GM10248 (cell line): ENCODE results near the gene SYNPO2.

Experiments
- CTCF ChIA-PET: fragments of 300-600 bp; sonication (Branson Sonifier 250); formaldehyde crosslinking; extraction: SDS; loops from one replicate; lab custom pipeline; 2021; ENCODE audit warnings: antibody characterized with exemption; lab: Yijun Ruan, JAX
- POLR2A ChIA-PET: fragments of 350-650 bp; sonication (Branson Sonifier 250); formaldehyde crosslinking; extraction: SDS; loops from one replicate; lab custom pipeline; 2020; ENCODE audit warnings: antibody characterized with exemption; lab: Yijun Ruan, JAX
- DNase-seq: peaks from one replicate; pipeline ENCODE4 v3.0.0; 2012; ENCODE audit errors: extremely low spot score
- TF ChIP-seq, protein P1 (sequence below): IDR thresholded peaks from 2 replicates; pipeline ENCODE4 v1.5.1; 2012; ENCODE audit warnings: mild to moderate bottlenecking, low read depth; ENCODE audit errors: extremely low read depth, missing control alignments, control extremely low read depth

Gene SYNPO2

DNA sequence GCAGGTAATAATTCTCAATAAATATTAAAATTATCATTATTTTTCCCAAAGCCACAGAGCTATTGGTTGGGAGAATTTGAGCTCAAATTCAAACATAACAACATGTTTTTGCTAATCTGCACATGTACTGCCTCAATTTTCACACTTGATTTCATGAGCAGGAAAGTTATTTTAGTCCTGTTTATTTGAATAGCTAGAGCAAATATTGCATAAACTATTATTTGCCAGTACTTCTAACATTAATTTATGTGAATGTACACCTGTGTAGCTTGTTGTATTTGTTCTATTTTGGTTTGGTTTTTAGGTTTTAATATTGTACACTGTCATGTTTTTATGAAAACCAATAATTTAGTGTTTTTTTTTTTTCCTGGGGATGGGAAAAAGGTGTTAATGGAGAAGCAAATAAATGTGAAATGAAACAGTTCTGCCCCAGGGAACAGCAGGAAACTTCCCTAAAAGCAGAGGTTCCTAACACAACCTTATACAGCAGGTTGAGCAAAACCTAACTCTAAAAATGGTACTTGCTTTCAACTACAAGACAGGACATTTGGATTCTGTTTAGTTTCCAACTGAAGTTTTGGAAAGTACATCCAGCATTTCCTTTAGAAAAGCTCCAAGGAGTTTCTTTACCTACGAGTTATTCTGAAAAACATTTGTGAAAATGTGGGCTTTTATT lies 99.4 kb downstream of the SYNPO2 start:
- DNase-seq, result no peak
- POLR2A ChIA-PET, result no interaction called here
- TF ChIP-seq, protein P1, sequence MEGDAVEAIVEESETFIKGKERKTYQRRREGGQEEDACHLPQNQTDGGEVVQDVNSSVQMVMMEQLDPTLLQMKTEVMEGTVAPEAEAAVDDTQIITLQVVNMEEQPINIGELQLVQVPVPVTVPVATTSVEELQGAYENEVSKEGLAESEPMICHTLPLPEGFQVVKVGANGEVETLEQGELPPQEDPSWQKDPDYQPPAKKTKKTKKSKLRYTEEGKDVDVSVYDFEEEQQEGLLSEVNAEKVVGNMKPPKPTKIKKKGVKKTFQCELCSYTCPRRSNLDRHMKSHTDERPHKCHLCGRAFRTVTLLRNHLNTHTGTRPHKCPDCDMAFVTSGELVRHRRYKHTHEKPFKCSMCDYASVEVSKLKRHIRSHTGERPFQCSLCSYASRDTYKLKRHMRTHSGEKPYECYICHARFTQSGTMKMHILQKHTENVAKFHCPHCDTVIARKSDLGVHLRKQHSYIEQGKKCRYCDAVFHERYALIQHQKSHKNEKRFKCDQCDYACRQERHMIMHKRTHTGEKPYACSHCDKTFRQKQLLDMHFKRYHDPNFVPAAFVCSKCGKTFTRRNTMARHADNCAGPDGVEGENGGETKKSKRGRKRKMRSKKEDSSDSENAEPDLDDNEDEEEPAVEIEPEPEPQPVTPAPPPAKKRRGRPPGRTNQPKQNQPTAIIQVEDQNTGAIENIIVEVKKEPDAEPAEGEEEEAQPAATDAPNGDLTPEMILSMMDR, result no peak
- CTCF ChIA-PET, result interaction anchor here (1.1 to 1.7 kb wide), 3 partner anchors 18 to 641 kb away, joined by 3 read pairs; no protein-coding TSS in a partner anchor

DNA sequence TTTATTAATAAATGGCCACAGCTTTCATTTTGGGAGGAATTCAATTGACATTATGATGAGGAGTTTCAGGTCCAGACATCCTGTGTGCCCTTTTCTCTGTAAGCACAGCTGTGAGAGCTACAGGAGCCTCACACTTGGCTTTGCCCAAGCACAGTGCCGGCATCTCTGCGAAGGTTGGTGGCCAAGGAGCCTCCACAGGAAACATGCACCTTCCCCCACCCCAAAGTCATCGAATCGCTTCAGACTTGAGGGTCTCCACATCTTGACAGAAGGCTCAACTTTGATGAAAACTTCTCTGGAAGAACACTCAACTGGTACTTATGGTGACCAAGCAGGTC lies 100.0 kb downstream of the SYNPO2 start:
- TF ChIP-seq, protein P1, result no peak
- POLR2A ChIA-PET, result no interaction called here
- DNase-seq, result no peak
- CTCF ChIA-PET, result interaction anchor here (1.1 to 1.7 kb wide), 3 partner anchors 18 to 641 kb away, joined by 3 read pairs; no protein-coding TSS in a partner anchor

DNA sequence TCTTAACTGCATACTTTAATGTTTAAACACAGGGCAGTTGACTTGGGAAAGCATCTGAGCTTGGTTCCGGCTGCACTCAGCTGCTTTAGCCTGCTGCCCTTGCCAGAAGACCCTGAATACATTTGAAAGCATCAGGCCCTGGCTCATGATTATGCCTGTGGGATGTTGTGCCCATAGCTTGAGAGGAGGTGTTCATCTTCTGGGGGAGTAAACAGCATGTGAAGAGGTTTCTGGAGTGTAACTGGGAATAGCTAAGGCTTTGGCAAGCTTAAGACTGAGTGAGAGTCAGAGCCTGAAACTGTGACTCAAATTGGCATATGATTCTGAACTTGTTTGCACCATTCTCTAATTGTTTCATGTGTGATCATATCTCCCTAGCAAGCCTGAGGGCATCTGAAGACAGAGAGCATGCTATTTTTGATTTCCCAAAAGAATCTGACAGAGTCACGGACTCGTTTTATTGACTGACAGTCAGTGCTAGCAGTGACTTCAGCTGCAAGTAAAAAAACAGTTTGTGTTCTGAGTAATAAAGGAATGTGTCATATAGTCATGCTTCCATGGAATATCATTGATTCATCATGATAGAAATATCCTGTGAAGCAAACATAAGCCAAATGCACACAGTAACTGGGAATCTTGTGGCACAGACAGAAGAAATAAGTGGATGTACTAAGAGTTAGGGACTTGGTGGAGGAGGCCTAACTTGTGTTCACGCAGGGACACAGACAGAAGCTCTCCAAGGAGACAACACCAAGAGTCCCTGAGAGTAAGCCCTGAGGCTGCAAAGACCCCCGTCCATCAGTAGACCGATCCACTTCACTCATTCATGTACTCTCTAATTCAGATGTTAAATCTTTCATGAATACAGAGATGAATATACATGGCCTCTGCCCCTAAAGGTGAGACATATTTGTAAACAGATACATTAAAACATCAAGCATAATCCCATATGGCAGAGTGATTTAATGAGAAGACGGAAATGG lies 100.7 kb downstream of the SYNPO2 start:
- CTCF ChIA-PET, result interaction anchor here (1.1 to 1.4 kb wide), 2 partner anchors 17 to 53 kb away, joined by 3 read pairs; no protein-coding TSS in a partner anchor
- POLR2A ChIA-PET, result no interaction called here
- TF ChIP-seq, protein P1, result no peak
- DNase-seq, result no peak

DNA sequence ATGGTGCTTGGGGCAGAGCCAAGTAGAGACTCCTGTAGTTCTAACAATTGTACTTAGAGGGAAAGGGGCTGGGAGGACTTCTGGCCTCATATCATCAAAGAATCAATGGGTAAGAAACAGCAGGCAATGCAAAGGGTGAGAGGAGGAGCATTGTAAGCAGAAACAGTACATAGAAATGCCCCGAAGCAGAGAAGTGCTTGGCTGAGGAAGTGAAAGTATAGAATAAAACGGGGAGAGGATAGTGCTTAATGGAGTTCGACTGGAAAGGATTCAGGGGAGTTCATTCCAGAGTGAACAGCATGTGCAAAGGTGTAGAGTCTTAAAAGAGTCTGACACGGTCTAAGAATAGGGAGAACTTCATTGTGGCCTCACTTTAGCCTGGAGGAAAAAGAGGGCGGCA lies 103.0 kb downstream of the SYNPO2 start:
- ChIA-PET POLR2A (no interaction called here), CTCF (interaction anchor here (1.2 kb wide), 1 partner anchor 16 kb away, joined by 3 read pairs; no protein-coding TSS in a partner anchor)
- DNase-seq, result peak; percentile 13
- TF ChIP-seq, protein P1, result no peak

DNA sequence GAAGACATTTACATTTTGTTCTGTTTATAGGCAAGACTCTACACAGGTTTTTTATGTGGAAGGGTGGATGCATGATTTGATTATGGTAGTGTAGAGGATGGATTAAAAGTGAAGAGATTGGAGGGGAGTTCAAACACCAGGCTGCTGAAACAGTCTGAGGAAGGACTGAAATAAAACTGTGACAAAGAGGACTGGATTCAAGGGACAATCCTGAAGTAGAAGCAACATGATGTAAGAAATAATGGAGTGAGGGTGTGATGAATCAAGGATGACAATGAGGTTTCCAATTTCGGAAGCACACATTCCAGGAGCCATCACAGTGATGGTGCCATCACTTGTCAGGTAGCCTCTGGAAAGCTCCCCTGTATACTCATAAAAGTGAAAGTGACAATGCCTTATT lies 103.5 kb downstream of the SYNPO2 start:
- no peak for DNase-seq
- ChIA-PET POLR2A (no interaction called here), CTCF (interaction anchor here (1.2 to 1.4 kb wide), 2 partner anchors 17 to 47 kb away, joined by 3 read pairs; no protein-coding TSS in a partner anchor)
- TF ChIP-seq, protein P1, result no peak

DNA sequence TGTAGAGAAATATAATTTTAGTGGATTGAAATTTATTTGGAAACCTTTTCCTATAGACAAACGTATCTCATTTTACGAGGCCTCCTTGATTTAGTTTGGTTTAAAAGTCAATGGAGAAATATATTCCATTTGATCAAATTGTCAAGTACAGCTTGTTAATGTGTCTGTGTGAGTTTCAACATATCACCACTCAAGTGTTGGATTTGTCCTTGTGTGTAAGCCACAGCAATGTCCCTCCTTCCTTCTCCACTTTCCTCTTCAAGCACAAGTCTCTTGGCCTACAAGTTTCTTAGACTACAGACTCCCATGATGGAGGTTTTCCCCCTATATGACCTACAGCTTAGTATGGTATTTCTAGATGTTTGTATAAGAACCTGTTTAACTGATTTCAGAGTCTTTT lies 104.7 kb downstream of the SYNPO2 start:
- no peak for DNase-seq
- ChIA-PET POLR2A (no interaction called here), CTCF (interaction anchor here (1.2 to 1.4 kb wide), 2 partner anchors 20 to 46 kb away, joined by 3 read pairs; no protein-coding TSS in a partner anchor)
- TF ChIP-seq, protein P1, result no peak
